ENCODE measurements around the gene TVP23A.
A peak's percentile ranks its signal among the peaks of the same experiment; 100 is the strongest.
"Not testable (repeated sequence)": the region's sequence is repeated elsewhere in the genome, so short reads cannot be mapped to it uniquely, and the experiment has no call there.

TVP23A gene

GRCh38 chr16:10744370-10745030, 74.1 kb downstream of the TVP23A start:
- DNase-seq = no peak

- peak; percentile 97 for DNase-seq
These were observed 74.8 kb downstream of the TVP23A start, which contains the start of gene NUBP1 for GRCh38 chr16:10743610-10744369. Gene NUBP1, plus strand, starts transcription at chr16:10743842. Its CDS starts 22 bp downstream, at chr16:10743864.

- no peak for DNase-seq
These were observed 75.4 kb downstream of the TVP23A start for GRCh38 chr16:10743227-10743609.

- DNase-seq = peak; percentile 70
These were observed 76.8 kb downstream of the TVP23A start for GRCh38 chr16:10741844-10742243.

- DNase-seq = not testable (repeated sequence)
These were observed 77.3 kb downstream of the TVP23A start for GRCh38 chr16:10741249-10741648.

GRCh38 chr16:10740845-10741208, 77.8 kb downstream of the TVP23A start:
- DNase-seq = no peak

- no peak for DNase-seq
These were observed 78.4 kb downstream of the TVP23A start for GRCh38 chr16:10740000-10740844.

GRCh38 chr16:10738231-10739077, 80.1 kb downstream of the TVP23A start:
- DNase-seq = no peak

- DNase-seq = peak; percentile 71
These were observed 81.4 kb downstream of the TVP23A start for GRCh38 chr16:10737068-10737625.

- no peak for DNase-seq
These were observed 86.8 kb downstream of the TVP23A start for GRCh38 chr16:10731790-10732189.

GRCh38 chr16:10729104-10730048, 89.2 kb downstream of the TVP23A start:
- DNase-seq = no peak

GRCh38 chr16:10728003-10728887, 90.3 kb downstream of the TVP23A start:
- no peak for DNase-seq

Data from NCI-H1092 treated with DMSO at 0.1 percent for 48 hours (cell line).